Stimulated activated CD8-positive, alpha-beta memory T cell treated with anti-CD3 and anti-CD28 coated beads, Interleukin-7, amount 100 ng/mL, for 24 hours (primary cell): ENCODE measurements around the gene IPO8.
"Not testable (repeated sequence)": the region's sequence is repeated elsewhere in the genome, so short reads cannot be mapped to it uniquely, and the experiment has no call there.

ENCODE experiments used
- DNase-seq: peaks from one replicate; pipeline ENCODE4 v3.0.0-alpha.2; 2020; ENCODE audit warnings: low read depth

IPO8 gene

GRCh38 chr12:30687265-30687986 is 8.2 kb downstream of the IPO8 start:
- no peak for DNase-seq

DNA sequence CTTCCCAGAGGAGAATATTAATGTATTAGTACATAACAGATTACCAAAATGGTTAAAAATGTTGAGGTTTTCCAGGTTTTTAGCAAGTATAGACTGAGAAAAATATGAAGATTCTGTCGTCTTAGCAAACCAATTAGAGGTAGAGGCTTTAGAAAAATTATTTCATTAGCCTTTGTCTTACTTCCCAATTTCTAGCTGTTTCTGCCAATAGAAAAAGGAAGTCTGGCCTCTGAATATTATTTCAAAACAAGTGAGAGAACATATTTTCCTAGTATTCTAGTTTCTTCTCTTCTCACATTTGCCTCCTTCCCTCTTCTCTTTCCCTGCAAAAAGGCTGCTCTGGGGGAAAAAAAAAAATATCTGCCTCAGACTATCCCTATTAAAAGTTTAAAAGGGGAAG is 16.4 kb downstream of the IPO8 start:
- DNase-seq, result no peak

DNA sequence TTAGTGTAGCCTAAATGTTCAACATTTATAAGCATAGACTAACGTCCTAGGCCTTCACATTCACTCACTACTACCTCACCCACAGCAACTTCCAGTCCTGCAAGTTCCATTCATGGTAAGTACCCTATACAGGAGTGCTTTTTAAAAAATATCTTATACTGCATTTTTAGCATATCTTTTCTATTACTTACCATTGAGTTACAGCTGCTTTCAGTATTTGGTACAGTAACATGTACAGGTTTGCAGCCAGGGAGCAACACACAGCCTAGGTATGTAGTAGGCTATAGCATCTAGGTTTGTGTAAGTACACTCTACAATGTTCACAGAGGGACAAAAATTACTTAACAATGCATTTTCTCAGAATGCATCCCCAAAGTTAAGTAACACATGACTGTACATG is 17.4 kb downstream of the IPO8 start:
- no peak for DNase-seq

GRCh38 chr12:30661210-30661609 is 34.5 kb downstream of the IPO8 start:
- no peak for DNase-seq

DNA sequence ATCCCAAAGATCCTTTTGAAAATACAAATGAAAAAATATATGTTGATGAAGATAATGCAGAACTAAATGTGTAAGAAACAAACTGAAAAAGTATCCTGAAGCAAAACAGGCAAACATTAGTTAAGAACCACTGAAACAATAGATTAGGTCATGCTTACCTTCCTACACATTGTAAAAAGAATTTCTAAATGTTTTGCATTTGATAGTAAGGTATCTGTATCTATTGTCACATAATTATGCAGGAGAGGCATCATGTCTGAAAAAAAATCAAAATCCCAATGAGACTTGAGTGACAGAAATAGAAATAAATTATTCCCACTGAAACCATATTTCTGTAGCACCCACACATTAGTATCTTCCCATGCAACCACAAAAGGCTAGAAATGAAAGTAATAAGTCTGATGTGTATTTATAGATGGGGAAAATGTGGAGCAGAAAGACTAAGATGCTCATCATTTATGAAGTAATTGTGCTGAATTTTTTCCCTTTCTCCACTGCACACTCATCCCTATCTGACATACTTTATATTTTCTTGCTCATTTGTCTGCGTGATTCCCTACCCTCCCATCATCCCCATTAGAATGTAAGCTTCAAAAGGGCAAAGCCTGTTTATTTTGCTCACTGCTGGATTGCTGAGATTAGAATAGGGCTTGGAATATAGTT is 43.5 kb downstream of the IPO8 start:
- no peak for DNase-seq

DNA sequence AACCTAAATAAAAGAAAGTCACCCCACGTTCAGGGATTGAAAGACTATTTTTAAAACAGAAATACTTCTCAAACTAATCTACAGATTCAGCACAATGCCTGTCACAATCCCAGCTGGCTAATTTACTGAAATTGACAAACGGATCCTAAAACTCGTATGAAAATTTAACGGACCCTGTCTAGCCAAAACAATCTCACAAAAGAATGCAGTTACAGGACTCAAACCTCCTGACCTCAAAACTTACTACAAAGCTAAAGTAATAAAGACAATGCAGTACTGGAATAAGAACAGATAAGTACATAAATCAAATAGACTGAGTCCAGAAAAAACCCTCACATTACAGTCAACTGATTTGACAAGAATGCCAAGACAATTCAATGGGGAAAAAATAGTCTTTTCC is 48.8 kb downstream of the IPO8 start:
- DNase-seq, result no peak

DNA sequence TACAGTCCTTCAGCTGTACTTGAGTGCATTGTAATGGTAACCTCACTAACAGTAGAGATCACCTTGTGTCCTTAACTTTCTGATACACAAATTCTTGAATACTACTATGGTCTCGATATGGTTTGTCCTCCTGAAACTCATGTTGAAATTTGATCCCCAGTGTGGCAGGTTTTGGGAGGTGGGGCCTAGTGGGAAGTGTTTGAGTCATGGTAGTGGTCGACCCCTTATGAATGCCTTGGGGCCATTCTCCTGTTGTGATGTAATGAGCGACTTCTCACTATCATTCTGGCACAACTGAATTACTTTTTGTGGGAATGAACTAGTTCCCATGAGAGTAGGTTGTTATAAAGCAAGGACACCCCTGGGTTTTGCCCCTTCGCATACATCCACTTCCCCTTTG is 52.3 kb downstream of the IPO8 start:
- DNase-seq, result no peak

- no peak for DNase-seq
Measured at GRCh38 chr12:30640392-30640791, 55.3 kb downstream of the IPO8 start.

- DNase-seq, result no peak
Measured at GRCh38 chr12:30635385-30635784, 60.3 kb downstream of the IPO8 start.

DNA sequence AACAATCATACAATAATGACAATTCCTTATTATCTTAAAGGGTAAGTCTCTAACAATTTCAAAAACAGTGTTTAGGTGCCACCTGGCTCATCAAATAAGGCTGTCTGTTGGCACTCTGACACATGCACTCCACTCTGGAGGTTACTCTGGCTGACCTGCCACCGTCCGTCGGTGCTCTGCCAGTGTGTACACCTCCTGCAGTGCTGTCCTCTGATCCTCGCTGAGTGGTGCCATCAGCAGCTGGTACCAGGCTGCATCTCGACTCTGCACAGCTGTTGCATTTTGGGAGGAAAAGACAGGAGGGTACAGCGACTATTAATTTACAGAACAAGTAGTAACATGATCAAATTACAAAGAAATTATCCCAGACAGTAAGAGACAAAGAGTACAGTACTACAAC is 63.9 kb downstream of the IPO8 start:
- no peak for DNase-seq

DNA sequence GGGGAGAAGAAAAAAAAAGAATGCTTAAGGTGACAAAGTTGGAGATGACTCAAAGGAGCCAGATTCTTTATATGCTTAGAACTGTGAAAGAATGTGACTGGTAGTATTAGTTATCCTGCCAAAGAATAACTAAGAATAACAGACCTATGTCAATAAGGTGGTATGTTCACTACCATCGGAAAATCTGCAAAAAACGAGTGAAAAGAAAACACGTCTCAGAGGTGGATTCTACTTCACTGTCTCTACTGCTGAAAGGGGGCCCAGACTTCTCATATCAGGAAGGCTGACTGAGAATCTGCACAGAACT is 64.7 kb downstream of the IPO8 start:
- DNase-seq, result no peak

- no peak for DNase-seq
Measured at GRCh38 chr12:30630076-30630978, 65.3 kb downstream of the IPO8 start.

- DNase-seq, result no peak
Measured at GRCh38 chr12:30626847-30627246, 68.8 kb downstream of the IPO8 start.

GRCh38 chr12:30624009-30624408 is 71.7 kb downstream of the IPO8 start:
- no peak for DNase-seq

DNA sequence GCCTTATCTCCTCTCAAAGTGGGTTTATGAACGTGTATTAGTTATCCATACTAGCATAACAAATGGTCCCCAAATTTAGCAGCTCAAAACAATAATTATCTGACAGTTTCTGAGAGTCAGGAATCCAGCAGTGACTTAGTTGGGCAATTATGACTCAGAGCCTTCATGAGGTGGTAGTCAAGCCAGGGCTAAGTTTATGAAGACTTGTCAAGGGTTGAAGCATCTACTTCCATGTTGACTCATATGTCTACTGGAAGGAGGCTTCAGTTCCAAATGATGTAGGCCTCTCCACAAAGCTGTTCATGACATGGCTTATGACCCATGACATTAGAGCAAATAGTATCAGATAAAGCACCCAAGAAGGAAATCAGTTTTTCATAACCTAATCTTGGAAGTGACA is 73.2 kb downstream of the IPO8 start:
- no peak for DNase-seq

- DNase-seq, result not testable (repeated sequence)
Measured at GRCh38 chr12:30621663-30622241, 73.9 kb downstream of the IPO8 start.

DNA sequence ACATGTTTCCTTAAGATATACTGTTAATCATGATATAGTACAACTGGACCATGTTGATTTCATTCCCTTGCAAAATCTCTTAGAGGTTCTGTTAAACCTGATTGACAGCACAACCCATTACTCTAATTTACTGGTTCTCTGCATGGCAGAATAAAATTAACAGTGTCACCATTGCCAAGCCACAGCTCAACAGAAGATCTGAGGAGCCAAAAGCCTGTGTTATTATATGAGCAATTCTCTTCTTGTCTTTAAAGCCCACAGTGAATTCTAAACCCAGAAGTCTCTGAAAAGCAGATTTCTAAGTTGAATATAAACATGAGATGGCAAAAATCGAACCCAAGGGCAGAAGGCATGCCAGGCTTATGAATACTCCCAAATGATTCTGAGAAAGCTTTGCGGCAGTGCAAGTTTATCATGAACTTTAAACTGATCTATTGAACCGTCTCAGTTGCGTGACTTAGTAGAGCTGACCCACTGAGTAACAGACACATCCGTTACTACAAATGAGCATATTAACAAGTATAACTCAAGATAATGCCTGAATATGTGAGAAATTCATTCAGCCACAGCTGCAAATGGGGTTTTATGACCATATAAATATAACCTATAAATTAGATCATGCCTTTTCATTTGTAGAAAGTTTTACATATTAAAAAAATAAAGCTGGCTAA is 78.2 kb downstream of the IPO8 start:
- no peak for DNase-seq

DNA sequence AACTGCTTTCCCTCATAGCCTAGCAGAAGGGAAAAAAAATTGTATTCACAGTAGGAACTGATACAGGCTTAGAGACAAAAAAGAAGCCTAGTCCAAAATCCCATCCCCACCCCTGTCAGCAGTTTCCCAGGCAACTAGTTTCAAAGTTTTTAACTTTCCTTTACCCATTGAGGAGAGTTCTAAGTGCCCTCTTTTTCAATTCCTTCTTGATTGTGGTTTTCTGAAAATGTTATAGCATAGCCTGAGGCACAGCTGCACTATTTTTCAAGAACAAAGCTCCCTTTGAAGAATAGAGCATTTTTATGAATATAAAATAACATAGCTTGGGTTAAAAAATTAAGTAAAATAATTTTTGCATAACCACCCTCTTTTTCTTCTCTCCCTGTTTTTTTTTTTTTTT is 81.6 kb downstream of the IPO8 start:
- DNase-seq, result no peak

DNA sequence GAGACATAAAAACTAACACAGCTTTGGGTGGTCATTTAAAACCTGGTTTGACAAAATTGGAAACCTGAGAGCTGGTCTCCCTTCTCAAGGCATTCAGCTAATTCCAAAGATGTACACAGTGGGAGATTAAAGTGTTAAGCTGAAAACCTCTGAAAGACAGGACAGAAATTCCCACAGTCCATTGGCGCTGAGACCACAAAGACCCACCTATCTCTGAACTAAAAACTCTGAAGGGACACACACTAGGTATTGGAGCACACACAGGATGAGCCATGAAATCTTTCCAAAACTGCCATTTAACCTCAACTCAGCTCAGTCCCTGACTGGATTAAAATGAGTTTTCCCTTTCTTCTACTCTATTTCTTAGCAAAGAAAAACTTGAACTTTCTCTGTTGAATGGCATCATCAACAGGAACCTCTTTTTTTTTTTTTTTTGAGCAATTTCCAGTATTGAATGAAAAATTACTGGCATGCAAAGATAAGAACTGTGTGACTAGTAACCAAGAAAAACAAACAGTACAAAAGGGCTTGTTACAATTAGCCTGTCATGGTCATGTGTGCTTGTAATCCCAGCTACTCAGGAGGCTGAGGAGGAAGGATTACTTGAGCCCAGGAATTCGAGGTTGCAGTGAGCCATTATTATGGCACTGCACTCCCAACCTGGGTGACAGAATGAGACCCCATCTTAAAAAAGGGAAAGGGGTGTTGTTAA is 82.4 kb downstream of the IPO8 start:
- no peak for DNase-seq

GRCh38 chr12:30610718-30611117 is 85.0 kb downstream of the IPO8 start:
- no peak for DNase-seq

DNA sequence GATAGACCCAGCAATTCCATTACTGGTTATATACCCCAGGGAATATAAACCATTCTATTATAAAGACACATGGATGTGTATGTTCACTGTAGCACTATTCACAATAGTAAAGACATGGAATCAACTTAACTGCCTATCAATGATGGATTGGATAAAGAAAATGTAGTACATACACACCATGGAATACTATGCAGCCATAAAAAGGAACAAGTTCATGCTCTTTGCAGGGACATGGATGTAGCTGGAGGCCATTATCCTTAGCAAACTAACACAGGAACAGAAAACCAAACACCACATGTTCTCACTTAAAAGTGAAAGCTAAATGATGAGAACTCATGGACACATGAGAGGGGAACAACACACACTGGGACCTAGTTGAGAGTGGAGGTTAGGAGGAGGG is 85.8 kb downstream of the IPO8 start:
- not testable (repeated sequence) for DNase-seq

DNA sequence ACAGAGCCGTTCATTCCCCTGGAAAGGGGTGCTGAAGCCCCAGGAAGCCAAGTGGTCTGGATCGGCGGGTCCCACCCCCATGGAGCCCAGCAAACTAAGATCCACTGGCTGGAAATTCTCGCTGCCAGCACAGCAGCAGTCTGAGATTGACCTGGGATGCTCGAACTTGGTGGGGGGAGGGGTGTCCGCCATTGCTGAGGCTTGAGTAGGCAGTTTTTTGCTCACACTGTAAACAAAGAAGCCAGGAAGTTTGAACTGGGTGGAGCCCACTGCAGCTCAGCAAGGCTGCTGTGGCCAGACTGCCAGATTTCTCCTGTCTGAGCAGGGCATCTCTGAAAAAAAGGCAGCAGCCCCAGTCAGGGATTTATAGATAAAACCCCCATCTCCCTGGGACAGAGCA is 91.4 kb downstream of the IPO8 start:
- DNase-seq, result not testable (repeated sequence)
